LNCaP clone FGC (cell line): ENCODE results near the gene RARRES1.

Experiments used
- DNase-seq: peaks from one replicate; pipeline ENCODE4 v3.0.0-alpha.2; 2011; ENCODE audit warnings: low read depth
- H3K4me3 ChIP-seq: 2 replicates; pipeline ENCODE4 v1.5.1; 2011; ENCODE audit warnings: mild to moderate bottlenecking, low read depth, low read length, control low read depth
- CTCF ChIP-seq: IDR thresholded peaks from 2 replicates; pipeline ENCODE4 v1.5.1; 2012; ENCODE audit warnings: mild to moderate bottlenecking; ENCODE audit not compliant: control insufficient read depth, insufficient read depth; ENCODE audit errors: extremely low read depth

RARRES1 gene

GRCh38 chr3:158713094-158713499 is 19.2 kb downstream of the RARRES1 start:
- DNase-seq = no peak
- no peak for TF ChIP-seq CTCF
- H3K4me3 ChIP-seq = no peak overlapping the region

- DNase-seq = no peak
- TF ChIP-seq CTCF = no peak
- no peak overlapping the region for H3K4me3 ChIP-seq
These were observed 19.8 kb downstream of the RARRES1 start for GRCh38 chr3:158712443-158712842.

GRCh38 chr3:158711886-158712285 is 20.4 kb downstream of the RARRES1 start:
- TF ChIP-seq CTCF = no peak
- DNase-seq = no peak
- no peak overlapping the region for H3K4me3 ChIP-seq

GRCh38 chr3:158710601-158711000 is 21.7 kb downstream of the RARRES1 start:
- no peak for DNase-seq
- no peak overlapping the region for H3K4me3 ChIP-seq
- no peak for TF ChIP-seq CTCF

GRCh38 chr3:158709666-158710083 is 22.6 kb downstream of the RARRES1 start:
- DNase-seq = no peak
- no peak for TF ChIP-seq CTCF
- H3K4me3 ChIP-seq = no peak overlapping the region

- no peak overlapping the region for H3K4me3 ChIP-seq
- TF ChIP-seq CTCF = no peak
- DNase-seq = no peak
These were observed 28.7 kb downstream of the RARRES1 start for GRCh38 chr3:158703566-158703965.

- H3K4me3 ChIP-seq = no peak overlapping the region
- no peak for TF ChIP-seq CTCF
- DNase-seq = no peak
These were observed 29.3 kb downstream of the RARRES1 start for GRCh38 chr3:158702815-158703481.
